Renal cortex interstitium (tissue), 11 donors: ENCODE results near the gene CACYBP. TPM values are rescaled to one million over a fixed set of nuclear protein-coding genes. Genes with fewer than 3 reads are reported as not detected.
"Not testable (repeated sequence)": the region's sequence is repeated elsewhere in the genome, so short reads cannot be mapped to it uniquely, and the experiment has no call there.

Experiments
- DNase-seq, 11 donors: peaks; one replicate each; pipeline ENCODE4 v3.0.0-alpha.2; 2013; ENCODE audit warnings: low read depth in 9 of 11, low spot score in 4 of 11; ENCODE audit errors: extremely low read depth in 1 of 11
- polyA plus RNA-seq, 3 donors: library from polyadenylated mRNA; unstranded; fragments of 120-200 nt; gene quantifications; one replicate each; pipeline ENCODE4 v1.2.1, GENCODE V29; 2013; ENCODE audit not compliant: insufficient read length in 3 of 3

Gene CACYBP
- polyA plus RNA-seq, 3 donors: 106 to 152 (median 144) TPM

GRCh38 chr1:174995916-174996315 is 3.8 kb upstream of the CACYBP start:
- DNase-seq: no peak

GRCh38 chr1:174996476-174996875 is 3.3 kb upstream of the CACYBP start:
- DNase-seq: no peak

- DNase-seq: no peak
Observed at GRCh38 chr1:174997041-174997440, 2.7 kb upstream of the CACYBP start.

DNA sequence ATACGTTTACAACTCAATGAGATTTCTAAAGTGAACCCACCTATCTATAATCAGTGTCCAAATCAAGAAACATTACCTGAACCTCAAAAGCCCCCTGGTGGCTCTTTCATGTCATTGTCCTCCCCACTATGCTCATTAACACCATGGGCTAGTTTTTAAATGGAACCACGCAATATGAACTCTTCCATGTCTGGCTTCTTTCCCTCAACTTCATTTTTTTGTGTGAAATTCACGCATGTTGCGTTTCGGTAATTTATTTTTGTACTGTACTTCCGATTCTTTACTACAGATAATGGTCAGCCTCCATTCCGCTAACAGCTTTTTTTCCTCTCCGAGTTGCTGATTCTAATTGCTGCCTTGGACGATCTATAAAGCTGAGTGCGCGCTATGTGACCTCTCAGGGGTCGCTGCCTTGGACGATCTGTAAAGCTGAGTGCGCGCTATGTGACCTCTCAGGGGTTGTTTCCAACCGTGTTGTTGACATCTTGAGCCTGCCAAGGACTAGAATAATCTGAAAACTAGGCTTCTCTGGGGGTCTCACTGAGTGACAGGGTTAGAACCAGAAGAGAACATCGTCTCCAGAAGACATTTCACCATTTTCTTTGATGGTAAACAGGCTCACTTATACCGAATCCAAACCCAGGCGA is 1.1 kb upstream of the CACYBP start:
- DNase-seq: peak in 10 of 11 donors; percentile 34 to 73 (median 54)

DNA sequence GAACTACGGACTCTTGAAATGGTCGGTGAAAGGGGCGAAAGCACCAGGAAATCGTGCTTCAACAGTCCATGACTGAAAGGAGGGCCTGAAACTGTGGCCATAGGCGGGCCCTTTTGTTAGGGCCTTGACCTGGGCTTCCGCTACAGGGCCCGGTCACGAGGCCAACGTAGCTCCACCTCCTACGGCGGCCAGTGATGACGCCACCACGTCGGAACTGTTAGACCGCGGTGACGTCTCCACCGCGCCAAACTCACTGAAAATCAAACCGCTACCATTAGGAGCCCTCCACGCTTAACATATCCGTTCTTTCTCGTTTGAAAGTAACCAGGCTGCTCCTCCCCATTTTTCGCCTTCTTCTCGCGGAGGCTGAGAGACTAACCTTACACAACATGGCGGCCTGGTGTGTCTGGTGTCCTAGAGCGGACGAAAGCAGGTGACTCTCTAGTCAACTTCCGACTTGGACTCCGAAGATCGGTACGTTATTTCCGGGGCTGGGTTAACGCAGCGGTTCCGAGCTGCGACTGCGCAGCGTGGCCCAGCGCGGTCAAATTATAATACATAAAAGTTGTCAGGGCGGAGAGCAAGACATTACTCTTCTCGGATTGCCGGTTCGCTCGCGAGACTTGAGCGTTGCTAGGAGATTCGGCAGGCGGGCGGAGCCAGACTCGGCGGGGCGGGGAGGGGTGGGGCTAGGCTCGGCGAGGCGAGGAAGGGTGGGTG is 371 bp upstream of the CACYBP start:
- peak; percentile 97 to 100 (median 98) for DNase-seq

DNA sequence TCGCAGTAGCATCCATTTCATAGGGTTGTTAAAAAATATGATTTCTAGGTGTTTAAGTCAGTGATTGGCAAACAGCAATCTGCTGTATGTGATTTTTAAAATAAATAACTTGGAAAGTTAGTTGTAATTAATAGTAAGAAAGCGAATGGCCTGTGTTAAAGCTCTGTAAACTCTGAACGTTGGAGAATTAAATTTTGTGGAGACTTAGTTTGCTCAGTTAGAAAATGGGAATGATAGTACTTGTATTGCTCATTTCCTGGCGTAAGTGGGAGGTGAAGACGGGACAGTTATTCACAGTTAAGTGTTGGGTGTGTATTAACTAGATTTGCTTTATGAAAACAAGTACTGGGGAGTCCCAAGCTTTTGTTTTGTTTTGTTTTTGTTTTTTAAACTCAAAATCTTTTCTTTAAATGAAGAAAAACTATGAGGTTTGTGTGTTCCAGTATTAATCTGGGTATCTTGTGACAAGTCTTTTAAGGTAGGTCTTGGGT is 995 bp downstream of the CACYBP start:
- DNase-seq: no peak

DNA sequence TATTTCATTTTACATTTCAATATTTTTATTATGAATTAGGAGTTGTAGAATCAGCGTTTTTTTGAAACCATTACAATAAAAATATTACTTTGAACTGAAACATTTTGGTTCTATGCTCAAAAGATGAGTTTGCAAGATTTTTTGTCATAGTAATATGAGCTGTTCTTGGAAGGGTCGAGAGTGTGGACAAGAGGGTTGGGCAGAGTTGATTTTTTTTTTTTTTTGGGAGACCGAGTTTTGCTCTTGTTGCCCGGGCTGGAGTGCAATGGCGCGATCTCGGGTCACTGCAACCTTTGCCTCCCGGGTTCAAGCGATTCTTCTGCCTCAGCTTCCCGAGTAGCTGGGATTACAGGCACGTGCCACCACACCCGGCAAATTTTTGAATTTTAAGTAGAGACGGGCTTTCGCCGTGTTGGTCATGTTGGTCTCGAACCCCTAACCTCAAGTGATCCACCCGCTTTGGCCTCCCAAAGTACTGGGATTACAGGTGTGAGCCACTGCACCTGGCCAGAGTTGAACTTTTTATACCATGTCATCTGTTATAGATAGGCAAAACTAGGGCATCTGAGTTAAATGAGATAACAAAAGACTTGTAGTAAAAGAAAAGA is 3.3 kb downstream of the CACYBP start:
- DNase-seq: no peak

GRCh38 chr1:175003521-175003920 is 3.8 kb downstream of the CACYBP start:
- DNase-seq: no peak

DNA sequence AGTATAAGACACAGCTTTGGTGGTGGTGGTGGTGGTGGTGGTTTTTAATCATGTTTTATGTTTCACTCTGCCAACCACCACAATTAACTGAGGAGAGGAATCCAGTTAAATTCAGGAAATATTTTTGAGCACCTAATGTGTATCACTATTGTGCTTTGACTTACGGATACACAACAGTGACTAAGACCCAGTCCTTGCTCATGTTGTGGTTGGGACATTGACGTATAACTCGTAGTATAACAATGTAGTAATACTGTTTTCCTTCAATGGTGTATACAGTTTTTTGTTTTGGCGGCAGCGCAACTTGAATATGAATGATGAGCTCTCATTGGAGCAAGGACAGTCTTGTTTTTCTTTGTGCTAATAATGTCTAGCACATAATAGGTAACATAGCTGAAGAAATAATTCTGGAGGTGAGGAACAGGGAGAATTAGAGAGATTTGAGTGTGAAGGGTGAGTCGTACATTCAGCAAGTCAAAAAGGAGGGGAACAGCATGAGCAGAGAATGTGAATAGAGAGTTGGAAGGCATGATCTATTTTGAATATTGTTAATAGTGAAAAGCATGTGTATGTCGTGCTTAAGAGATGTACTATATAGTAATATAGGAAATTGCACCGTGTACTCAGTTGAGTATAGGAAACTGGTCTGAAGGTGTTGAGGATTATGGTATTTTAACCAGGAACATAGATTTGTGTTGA is 5.5 kb downstream of the CACYBP start:
- no peak for DNase-seq

GRCh38 chr1:175009532-175009931 is 9.8 kb downstream of the CACYBP start:
- no peak for DNase-seq

GRCh38 chr1:175013445-175013844 is 13.7 kb downstream of the CACYBP start:
- DNase-seq: no peak

GRCh38 chr1:175015243-175015642 is 15.5 kb downstream of the CACYBP start:
- DNase-seq: no peak

DNA sequence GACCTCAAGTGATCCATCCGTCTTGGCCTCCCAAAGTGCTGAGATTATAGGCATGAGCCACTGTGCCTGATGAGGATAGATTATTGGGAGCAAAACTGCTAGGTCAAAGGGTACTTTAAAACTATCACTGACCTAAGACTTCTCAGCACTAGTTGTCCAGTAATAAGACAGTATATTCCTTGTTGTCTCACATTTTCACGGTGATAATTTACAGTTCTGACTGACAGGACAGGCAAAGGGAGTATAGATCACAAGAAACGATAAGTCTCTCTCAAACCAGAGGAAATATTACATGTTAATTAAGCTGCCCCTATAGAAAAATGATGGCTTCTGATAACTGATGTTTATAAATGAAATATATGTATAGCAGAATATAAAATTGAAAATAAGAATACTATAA is 19.8 kb downstream of the CACYBP start:
- no peak for DNase-seq

DNA sequence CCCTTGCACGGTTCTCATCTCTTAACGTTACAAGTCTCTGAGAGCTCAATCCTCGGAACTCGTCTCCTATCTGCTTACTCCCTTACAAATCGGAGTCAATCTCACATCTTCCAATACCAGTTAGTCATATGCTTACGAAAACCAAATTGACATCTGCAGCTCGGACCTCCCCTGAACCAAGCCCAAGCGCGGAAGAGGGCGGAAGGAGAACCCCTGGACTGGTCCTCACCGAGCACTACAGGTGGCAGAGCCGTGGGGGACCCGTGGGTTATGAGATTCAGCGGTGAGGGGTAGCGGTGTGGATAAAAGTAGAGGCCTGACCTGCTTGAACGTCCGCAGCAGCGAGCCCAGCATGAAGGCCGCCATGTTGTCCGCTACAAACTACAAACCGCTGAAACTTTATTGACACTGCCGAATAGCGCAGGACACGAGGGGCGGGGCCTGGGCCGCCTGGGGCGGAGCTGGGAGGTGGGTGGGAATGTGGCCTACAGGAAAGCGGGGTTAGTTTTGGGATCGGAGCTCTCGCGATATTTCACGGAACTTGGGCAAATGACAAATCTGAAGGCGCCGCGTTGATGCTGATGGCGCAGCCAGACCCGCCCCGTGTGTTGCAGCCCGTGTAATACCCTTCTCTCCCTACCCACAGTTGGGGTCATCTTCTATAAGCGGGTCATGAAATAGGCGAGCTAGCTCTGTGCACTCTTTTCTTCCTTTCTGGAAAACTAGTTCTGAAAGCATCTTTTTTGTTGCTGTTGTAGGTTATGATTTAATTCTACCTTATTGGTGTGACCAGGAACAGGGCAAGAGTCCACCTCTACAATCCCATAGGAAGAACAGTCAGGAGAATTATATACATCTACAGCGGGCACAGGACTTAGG is 23.5 kb downstream of the CACYBP start, which contains the start of gene MRPS14:
TSS of gene MRPS14 (minus strand) at position 383 of the 879 bp plus-strand sequence. CDS start at position 366, 17 bp downstream.
- peak; percentile 95 to 99 (median 98) for DNase-seq

GRCh38 chr1:175023922-175024242 is 24.1 kb downstream of the CACYBP start:
- DNase-seq: not testable (repeated sequence)

- DNase-seq: no peak
Observed at GRCh38 chr1:175024773-175025172, 25.0 kb downstream of the CACYBP start.

- DNase-seq: peak in 2 of 11 donors; percentile 44 to 53
Observed at GRCh38 chr1:175033953-175034352, 34.2 kb downstream of the CACYBP start.

DNA sequence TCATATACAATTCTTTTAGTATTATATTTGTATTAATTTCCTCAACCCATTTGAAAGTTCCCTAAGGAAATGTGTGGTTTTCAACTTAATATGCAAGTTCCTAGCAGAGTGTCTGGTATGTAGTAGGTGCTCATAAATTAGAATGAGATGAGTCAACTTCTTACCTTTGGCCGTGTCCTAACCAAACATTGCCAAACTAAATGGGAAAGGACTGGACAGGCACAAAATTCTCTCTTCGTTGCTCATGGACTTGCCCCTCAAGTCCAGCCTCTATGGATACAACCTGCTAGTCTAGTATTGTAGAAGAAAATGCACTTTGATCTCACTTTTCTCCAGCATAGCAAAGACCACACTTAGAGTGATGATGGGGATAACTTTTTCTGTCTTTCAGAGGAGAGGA is 35.0 kb downstream of the CACYBP start:
- no peak for DNase-seq

DNA sequence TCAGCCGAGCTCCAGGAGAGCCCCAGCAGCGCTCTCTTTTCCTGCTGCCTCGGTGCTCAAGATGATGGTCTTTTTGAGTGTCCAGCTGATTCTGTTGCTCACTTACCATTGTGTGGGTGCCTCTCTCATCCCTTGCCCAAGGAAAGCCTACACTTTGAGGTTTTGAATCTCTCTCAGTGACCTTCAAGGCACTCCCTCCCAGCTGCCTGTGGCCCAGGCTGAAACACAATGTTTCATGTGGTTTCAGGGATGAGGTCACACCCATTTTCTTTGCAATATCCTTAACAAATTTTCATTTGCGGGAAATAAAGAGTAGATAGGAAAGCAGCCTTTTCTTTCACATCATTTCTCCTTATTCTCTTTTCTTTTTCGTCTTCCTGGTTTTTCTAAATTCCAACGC is 36.1 kb downstream of the CACYBP start:
- no peak for DNase-seq
